GM23338 (cell line): ENCODE measurements around the gene CCDC188. TPM values are rescaled to one million over a fixed set of nuclear protein-coding genes. Genes with fewer than 3 reads are reported as not detected.

Experiments
- ATAC-seq: fragments of 200-7000 bp; cut with Tn5 transposase; 3 replicates; pipeline ENCODE4 v1.9.1; 2020
- DNase-seq: peaks from one replicate; pipeline ENCODE4 v3.0.0-alpha.2; 2015; ENCODE audit warnings: low spot score
- H2AFZ ChIP-seq: fragments of 200-600 bp; sonication (generic); 2 replicates; pipeline ENCODE4 v1.8.0; 2016; ENCODE audit warnings: antibody characterized with exemption, mild to moderate bottlenecking, moderate library complexity
- H3F3A ChIP-seq: fragments of 200-600 bp; sonication (generic); replicated peaks from 2 replicates; pipeline ENCODE4 v1.8.0; 2017; ENCODE audit warnings: antibody characterized with exemption, mixed run types, low read depth
- H3K27ac ChIP-seq: fragments of 200-600 bp; sonication (generic); 2 replicates; pipeline ENCODE4 v1.6.1; 2016; ENCODE audit warnings: low read depth
- H3K27me3 ChIP-seq: fragments of 200-600 bp; sonication (generic); 2 replicates; pipeline ENCODE4 v1.8.0; 2016; ENCODE audit warnings: mild to moderate bottlenecking, mixed run types, moderate library complexity; ENCODE audit not compliant: insufficient read depth
- H3K36me3 ChIP-seq: fragments of 200-600 bp; sonication (generic); 2 replicates; pipeline ENCODE4 v1.8.0; 2016; ENCODE audit warnings: mild to moderate bottlenecking; ENCODE audit not compliant: insufficient read depth
- H3K4me1 ChIP-seq: fragments of 200-600 bp; sonication (generic); 2 replicates; pipeline ENCODE4 v1.8.0; 2016; ENCODE audit warnings: mild to moderate bottlenecking, moderate library complexity; ENCODE audit not compliant: insufficient read depth
- H3K4me2 ChIP-seq: fragments of 200-600 bp; sonication (generic); 2 replicates; pipeline ENCODE4 v1.7.1; 2017; ENCODE audit warnings: mixed run types
- H3K4me3 ChIP-seq: fragments of 200-600 bp; sonication (generic); 2 replicates; pipeline ENCODE4 v1.6.1; 2016; ENCODE audit warnings: mixed run types
- H3K79me2 ChIP-seq: fragments of 200-600 bp; sonication (generic); replicated peaks from 2 replicates; pipeline ENCODE4 v1.8.0; 2017; ENCODE audit warnings: mild to moderate bottlenecking; ENCODE audit not compliant: insufficient read depth
- H3K9me2 ChIP-seq: fragments of 200-600 bp; sonication (generic); 2 replicates; pipeline ENCODE4 v1.8.0; 2017; ENCODE audit not compliant: insufficient read depth
- H4K20me1 ChIP-seq: fragments of 200-600 bp; sonication (generic); replicated peaks from 2 replicates; pipeline ENCODE4 v1.8.0; 2017; ENCODE audit warnings: mild to moderate bottlenecking; ENCODE audit not compliant: insufficient read depth
- H3K27ac Mint-ChIP-seq: 2 replicates; pipeline ENCODE4 v1.8.0; 2020; ENCODE audit warnings: inconsistent platforms, mild to moderate bottlenecking, moderate library complexity, mixed read lengths
- H3K27me3 Mint-ChIP-seq: 3 replicates; pipeline ENCODE4 v1.8.0; 2022; ENCODE audit warnings: low read depth, mild to moderate bottlenecking, moderate library complexity, mixed read lengths, inconsistent platforms; ENCODE audit not compliant: insufficient read depth, poor library complexity
- H3K36me3 Mint-ChIP-seq: 3 replicates; pipeline ENCODE4 v1.8.0; 2021; ENCODE audit warnings: low read depth, mild to moderate bottlenecking, inconsistent platforms, moderate library complexity, mixed read lengths
- H3K4me1 Mint-ChIP-seq: 3 replicates; pipeline ENCODE4 v1.8.0; 2020; ENCODE audit warnings: mild to moderate bottlenecking, inconsistent platforms, mixed read lengths
- H3K4me3 Mint-ChIP-seq: 3 replicates; pipeline ENCODE4 v1.8.0; 2021; ENCODE audit warnings: moderate library complexity, mild to moderate bottlenecking, inconsistent platforms, mixed read lengths
- H3K9me3 Mint-ChIP-seq: 3 replicates; pipeline ENCODE4 v1.8.0; 2020; ENCODE audit warnings: moderate library complexity, mild to moderate bottlenecking, inconsistent platforms, mixed read lengths
- CREB1 ChIP-seq: fragments of 250-450 bp; sonication (Bioruptor Pico); IDR thresholded peaks from 2 replicates; pipeline ENCODE4 v1.5.0; 2020; ENCODE audit warnings: low read depth, mild to moderate bottlenecking, moderate library complexity
- CTCF ChIP-seq, 2 experiments: fragments of 200-600 bp in 1 of 2; sonication (generic) in 1 of 2; conservative IDR thresholded peaks; 2 replicates each; pipeline versions ENCODE4 v1.5.1 to v1.6.1; 2016 to 2017; ENCODE audit warnings: antibody characterized with exemption in 2 of 2, low read depth in 2 of 2, mild to moderate bottlenecking in 2 of 2, moderate library complexity in 1 of 2
- ETS1 ChIP-seq: IDR thresholded peaks from 2 replicates; pipeline ENCODE4 v1.6.1; 2016; ENCODE audit warnings: antibody characterized with exemption
- EZH2 ChIP-seq: fragments of 200-600 bp; sonication (generic); IDR thresholded peaks from one replicate; pipeline ENCODE4 v1.8.0; 2017; ENCODE audit warnings: antibody characterized with exemption, mild to moderate bottlenecking, low read depth; ENCODE audit not compliant: unreplicated experiment
- EZH2phosphoT487 ChIP-seq: fragments of 200-600 bp; sonication (generic); IDR thresholded peaks from one replicate; pipeline ENCODE4 v1.8.1; 2018; ENCODE audit warnings: antibody characterized with exemption; ENCODE audit not compliant: unreplicated experiment
- JUNB ChIP-seq: IDR thresholded peaks from one replicate; pipeline ENCODE4 v1.6.1; 2016; ENCODE audit warnings: antibody characterized with exemption; ENCODE audit not compliant: unreplicated experiment
- NANOG ChIP-seq: IDR thresholded peaks from 2 replicates; pipeline ENCODE4 v1.6.1; 2016; ENCODE audit warnings: antibody characterized with exemption, borderline replicate concordance
- POLR2AphosphoS5 ChIP-seq: IDR thresholded peaks from 2 replicates; pipeline ENCODE4 v1.6.1; 2016; ENCODE audit warnings: antibody characterized with exemption, low read depth
- REST ChIP-seq: IDR thresholded peaks from one replicate; pipeline ENCODE4 v1.6.1; 2018; ENCODE audit warnings: antibody characterized with exemption; ENCODE audit not compliant: unreplicated experiment
- STAT1 ChIP-seq: IDR thresholded peaks from one replicate; pipeline ENCODE4 v1.6.1; 2016; ENCODE audit warnings: antibody characterized with exemption; ENCODE audit not compliant: unreplicated experiment
- ZNF114 ChIP-seq: fragments of 250-450 bp; sonication (Bioruptor Pico); IDR thresholded peaks from 2 replicates; pipeline ENCODE4 v1.5.0; 2020; ENCODE audit warnings: mild to moderate bottlenecking, moderate library complexity
- ZNF331 ChIP-seq: fragments of 250-450 bp; sonication (Bioruptor Pico); IDR thresholded peaks from 2 replicates; pipeline ENCODE4 v1.5.0; 2020; ENCODE audit warnings: low read depth, mild to moderate bottlenecking, moderate library complexity
- ZNF462 ChIP-seq: fragments of 250-450 bp; sonication (Bioruptor Pico); IDR thresholded peaks from 2 replicates; pipeline ENCODE4 v1.5.0; 2020; ENCODE audit warnings: mild to moderate bottlenecking, moderate library complexity
- polyA plus RNA-seq: library from polyadenylated mRNA; unstranded; fragments of >200 nt; fragmentation: Nextera tagmentation; extraction: Ambion mirVana; gene quantifications from 2 replicates; pipeline ENCODE4 v1.2.1, GENCODE V29; 2016
- total RNA-seq: library from RNA; depleted of rRNA; stranded (reverse); fragments of >200 nt; shearing (Covaris generic); gene quantifications from 2 replicates; pipeline ENCODE4 v1.2.3, GENCODE V29; 2014

Gene CCDC188
- total and polyA plus RNA-seq, 2 experiments from 2014 or later = not detected

- ATAC-seq (no peak), DNase-seq (no peak)
- no peak for TF ChIP-seq REST
- TF ChIP-seq EZH2 = no peak
- TF ChIP-seq JUNB = no peak
- no peak for TF ChIP-seq ZNF331 (CRISPR knock-in tag)
- TF ChIP-seq POLR2AphosphoS5 = no peak
- no peak for TF ChIP-seq STAT1
- no peak for TF ChIP-seq ZNF462
- TF ChIP-seq CREB1 (CRISPR knock-in tag) = no peak
- TF ChIP-seq EZH2phosphoT487 = no peak
- TF ChIP-seq ZNF114 (CRISPR knock-in tag) = no peak
- TF ChIP-seq CTCF (conservative IDR thresholded peaks at IDR 0.05; ENCODE audit: low read depth in 2 of 2) = no peak
- no peak for TF ChIP-seq ETS1
- no peak for TF ChIP-seq NANOG
- H4K20me1 ChIP-seq = no peaks in the 10 kb centered on the region; the same call in 1 of the 2 replicates
- H3K9me3 Mint-ChIP-seq = no peaks in the 10 kb centered on the region
- no peak overlapping the region for H2AFZ ChIP-seq
- peaks cover 14% of the 10 kb centered on the region for H3K27me3 Mint-ChIP-seq
- peaks cover 2% of the 10 kb centered on the region; the same call in 1 of the 3 replicates for H3K4me1 Mint-ChIP-seq
- H3K27ac ChIP-seq = no peak overlapping the region
- no peak overlapping the region for H3K4me3 Mint-ChIP-seq
- H3F3A ChIP-seq = no peaks in the 10 kb centered on the region
- no peaks in the 10 kb centered on the region; the same call in 1 of the 2 replicates for H3K4me1 ChIP-seq
- H3K27ac Mint-ChIP-seq = no peak overlapping the region
- no peaks in the 10 kb centered on the region for H3K9me2 ChIP-seq
- H3K4me3 ChIP-seq = no peak overlapping the region
- H3K36me3 Mint-ChIP-seq = no peaks in the 10 kb centered on the region
- no peaks in the 10 kb centered on the region for H3K36me3 ChIP-seq
- no peaks in the 10 kb centered on the region for H3K27me3 ChIP-seq
- no peak overlapping the region for H3K4me2 ChIP-seq
- peaks cover 35% of the 10 kb centered on the region for H3K79me2 ChIP-seq
These were observed 13.7 kb downstream of the CCDC188 start for GRCh38 chr22:20137113-20137512.
